CD4-positive, alpha-beta T cell treated with Interleukin-21 for 1 hour (primary cell): Measurements from ENCODE around the gene TUNAR.
"Not testable (repeated sequence)": the region's sequence is repeated elsewhere in the genome, so short reads cannot be mapped to it uniquely, and the experiment has no call there.

Source experiments
- DNase-seq: peaks from one replicate; pipeline ENCODE4 v3.0.0-alpha.2; 2020

TUNAR gene

DNA sequence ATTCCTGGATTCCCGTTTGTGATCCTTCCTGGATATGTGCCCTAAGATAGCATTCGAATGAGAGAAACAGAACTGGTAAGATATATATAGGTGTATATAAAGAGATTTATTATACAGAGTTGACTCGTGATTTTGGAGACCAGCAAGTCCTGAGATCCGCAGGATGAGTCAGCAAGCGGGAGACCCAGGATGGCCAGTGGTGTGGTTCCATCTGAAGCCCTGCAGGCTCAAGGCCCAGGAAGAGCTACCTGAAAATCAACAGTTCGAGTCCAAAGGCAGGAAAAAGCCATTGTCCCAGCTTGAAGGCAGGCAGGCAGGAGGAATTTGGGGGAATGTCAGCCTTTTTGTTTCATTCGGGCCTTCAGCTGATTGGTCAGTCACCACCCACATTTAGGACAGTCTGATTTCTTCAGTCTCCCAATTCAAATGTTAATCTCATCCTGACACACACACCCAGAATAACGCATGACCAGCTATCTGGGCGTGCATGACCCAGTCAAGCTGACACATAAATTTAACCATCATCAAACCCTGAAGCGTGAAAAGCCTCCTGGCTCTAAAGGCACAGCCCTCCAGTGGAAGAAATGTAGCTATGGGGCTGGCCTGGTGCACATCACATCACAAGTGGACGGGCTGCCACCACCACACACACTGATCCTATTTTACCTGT lies 44.3 kb downstream of the TUNAR start:
- no peak for DNase-seq

DNA sequence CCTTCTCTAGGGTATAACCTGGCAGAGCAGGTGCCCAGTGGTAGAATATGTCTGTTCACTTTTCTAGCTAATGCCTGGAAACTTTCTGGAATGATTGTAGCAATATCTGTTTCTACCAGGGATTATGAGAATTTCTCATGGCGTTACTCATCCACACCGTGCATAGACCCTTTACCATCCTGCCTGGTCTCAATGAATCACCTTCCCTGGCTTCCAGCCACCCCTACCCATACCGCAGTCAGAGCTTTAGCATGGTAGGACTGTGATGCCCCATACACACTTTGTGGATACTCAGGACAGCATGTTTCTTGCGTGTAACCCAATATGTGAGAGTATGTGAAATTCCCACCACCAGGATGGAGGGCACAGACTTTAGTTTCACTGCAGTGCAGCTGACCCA lies 45.4 kb downstream of the TUNAR start:
- DNase-seq: no peak

DNA sequence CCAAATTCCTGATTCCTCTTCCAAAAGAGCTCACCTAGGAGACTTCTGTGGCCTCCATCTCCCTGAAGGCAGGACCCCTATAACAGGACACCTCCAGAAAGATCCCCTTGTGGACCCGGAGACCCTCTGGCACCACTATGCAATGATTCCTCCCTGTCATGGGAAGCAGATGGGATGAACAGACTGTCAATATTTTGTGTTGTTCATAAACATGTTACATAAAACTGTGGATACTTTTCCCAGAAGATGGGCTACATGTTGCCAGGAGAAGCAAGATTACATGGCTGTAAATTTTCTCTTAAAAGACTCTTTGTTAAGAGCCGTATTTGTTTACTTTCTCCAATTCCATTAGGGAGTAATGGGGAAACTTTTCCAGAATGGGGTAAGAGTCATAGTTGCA lies 52.1 kb downstream of the TUNAR start:
- DNase-seq: no peak

DNA sequence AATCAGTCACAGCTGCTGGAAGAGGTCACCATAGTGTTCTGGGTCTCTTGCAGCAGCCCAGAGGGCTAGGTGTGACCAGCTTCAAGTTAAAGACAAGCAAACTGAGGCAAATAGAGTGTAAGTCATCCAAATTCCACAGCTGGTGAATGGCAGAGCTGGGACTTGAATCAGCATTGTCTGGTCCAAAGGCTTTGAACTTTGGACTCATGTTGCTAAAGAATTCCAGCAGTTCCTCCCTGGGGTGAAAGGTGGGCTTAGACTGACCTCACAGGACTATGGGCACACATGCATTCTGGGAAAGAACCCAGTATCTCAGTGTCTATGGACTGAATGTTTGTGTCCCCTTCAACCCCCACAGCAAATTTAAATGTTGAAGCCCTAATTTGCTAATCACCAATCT lies 54.8 kb downstream of the TUNAR start:
- DNase-seq: no peak

DNA sequence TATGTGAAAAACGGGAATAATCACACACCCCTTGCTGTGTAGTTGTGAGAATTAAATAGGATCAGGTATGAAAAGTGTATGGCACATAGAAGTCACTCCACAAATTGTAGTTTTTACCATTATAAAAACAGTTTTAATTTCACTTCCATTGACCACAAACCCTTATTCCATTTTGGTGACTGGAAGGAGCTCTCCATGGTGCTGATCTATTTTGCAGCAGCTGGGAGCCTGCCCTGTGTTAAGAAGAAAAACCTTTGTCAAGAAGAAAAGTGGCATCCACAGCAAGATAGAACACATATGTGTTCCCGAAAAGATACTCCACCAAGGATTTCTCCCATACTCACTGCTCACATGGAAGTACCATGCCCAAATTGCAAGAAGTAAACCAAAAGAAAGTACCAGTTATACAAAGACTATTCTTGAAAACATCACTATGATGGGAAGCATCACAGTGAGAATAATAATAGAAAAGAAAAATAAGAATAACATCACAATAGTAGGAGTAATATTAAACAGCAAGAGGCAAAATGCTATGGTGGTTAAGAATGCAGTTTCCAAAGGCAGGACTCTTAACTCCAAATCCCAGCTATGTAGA lies 58.7 kb downstream of the TUNAR start:
- DNase-seq: no peak

DNA sequence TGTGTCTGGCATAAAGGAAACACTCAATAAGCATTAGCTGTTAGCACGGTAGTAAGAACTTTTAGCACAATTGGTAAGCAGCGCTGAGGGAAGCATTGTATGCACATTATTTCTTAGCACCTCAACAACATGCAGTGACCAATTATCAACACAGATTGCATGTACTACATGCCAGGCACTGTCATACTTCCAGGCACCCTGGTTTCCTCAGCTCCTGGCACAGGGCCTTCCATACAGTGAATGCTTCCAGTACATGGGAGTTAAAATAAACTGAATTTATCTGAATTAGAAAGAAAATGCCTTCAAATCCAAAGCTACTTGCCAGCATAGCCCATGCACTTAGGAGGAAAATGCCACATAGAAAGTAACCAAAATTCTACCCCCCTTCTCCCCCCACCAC lies 59.4 kb downstream of the TUNAR start:
- DNase-seq: no peak

DNA sequence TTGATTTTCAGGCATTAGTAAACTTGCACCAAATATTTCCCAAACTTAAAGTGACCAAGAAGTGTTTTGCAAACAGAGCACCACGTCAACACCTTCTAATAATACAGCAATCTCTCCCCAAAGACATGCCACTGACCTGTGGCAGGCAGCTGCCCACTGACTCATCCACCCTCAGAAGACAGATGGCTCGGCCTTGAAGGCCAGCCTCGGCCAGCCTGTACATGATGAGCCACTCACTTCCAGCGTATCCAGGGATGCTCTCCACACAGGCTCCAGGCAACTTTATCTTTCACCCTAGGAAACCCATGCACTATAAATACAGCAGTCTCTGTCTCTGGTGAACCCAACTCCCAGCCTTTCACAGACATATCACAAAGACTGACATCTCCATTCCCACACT lies 62.7 kb downstream of the TUNAR start:
- no peak for DNase-seq

DNA sequence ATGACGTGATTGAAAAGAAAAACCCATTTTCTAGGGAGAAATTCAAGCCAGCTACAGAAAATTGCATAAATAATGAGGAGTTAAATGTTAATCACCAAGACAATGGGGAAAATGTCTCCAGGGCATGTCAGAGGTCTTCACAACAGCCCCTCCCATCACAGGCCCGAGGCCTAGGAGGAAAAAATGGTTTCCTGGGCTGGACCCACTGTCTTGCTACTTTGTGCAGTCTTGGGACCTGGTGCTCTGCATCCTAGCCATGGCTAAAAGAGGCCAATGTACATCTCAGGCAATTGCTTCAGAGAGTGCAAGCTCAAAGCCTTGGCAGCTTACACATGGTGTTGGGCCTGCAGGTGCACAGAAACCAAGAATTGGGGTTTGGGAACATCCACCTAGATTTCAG lies 65.3 kb downstream of the TUNAR start:
- DNase-seq: no peak

DNA sequence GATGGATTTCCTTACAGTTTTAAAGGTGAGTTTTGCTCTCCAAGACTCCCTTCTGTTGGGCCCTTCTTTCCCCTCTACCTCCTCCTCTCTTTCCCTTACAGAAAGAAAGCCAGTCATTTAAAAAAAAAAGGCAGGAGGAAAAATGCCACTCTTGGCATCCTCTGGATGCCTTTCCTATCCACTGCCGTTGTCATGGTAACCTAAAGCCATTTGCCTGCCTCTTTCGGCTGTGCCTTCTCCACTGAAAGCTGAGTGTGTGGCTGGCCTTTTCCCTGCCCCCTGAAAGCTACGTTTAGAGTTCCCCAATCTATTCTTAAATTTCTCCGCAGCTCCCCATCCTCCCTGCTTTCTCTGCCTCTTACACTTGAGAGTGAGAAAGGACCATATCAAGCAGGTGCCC lies 67.1 kb downstream of the TUNAR start:
- DNase-seq: no peak

DNA sequence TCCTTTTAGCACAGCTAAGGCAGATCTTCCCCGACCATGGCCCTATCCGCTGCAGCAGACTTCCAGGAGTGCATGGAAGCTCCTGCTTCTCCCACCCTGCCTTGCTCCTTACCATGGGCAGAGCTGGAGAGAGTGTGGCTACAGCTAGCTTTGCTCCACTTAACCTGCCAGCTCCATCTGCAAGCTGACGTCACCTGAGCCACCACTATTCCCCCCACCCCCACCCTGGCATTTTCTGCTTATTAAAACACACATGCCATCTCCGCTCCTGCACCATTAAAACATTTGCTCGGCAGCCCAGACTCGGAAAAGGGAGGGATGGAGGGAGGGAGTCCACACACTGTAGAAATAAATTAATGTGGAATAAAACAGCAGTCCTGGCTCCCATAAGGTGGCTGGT lies 67.8 kb downstream of the TUNAR start:
- no peak for DNase-seq

DNA sequence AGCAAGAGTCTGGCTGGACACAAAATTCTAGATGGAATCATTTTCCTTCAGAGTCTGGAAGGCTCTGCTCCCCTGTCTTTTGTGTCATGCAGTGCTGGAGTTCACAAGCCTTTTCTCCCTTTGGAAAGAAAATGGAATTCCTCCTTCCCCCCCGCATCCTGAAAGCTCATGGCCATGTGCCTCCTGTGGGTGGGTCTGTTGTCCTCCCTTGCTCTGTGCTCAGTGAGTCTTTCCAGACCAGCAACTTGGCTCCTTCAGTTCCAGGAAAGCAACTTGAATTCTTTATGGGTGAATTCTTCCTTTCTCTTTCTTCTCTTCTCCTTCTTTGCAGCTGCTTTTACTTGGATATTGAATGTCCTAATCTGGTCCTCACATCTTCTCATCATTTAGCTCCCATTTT lies 70.2 kb downstream of the TUNAR start:
- no peak for DNase-seq

DNA sequence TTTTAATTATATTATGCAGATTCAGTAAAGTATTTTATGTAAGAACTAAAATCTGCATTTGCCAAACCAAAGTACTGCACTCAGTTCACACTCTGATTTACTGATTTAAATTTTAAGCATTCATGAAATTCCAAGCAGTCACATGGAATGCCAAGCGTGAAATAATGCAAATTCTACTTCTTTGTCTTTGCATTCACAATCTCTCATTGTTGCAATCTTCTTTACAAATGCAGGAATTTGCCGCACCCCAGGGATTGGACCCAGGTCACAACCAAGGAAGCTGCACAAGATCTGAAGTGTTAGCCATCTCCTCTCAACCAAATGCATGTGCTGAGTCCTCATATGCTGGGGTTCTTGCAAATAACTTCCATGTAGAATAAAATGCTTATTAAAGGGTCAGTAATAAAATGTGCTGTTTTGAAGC lies 71.9 kb downstream of the TUNAR start:
- no peak for DNase-seq

DNA sequence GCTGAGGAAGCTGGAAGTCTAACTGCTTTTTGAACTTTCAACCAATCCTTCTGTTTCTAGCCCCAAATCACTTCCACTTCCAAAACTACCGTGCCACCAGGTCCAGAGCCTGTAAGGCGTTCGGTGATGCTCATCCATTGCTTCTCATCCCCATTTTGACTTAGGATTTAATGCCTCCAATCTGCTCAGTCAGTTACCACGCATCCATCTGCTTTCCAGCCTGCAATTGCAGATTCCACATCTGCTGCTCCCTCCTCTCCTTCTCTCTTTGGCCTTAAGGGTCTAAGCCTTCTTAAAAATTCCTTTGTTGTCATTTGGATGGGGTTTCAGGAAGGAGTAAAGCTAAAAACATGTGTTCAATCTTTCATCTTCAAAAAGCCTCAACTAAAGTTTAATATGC lies 74.7 kb downstream of the TUNAR start:
- no peak for DNase-seq

DNA sequence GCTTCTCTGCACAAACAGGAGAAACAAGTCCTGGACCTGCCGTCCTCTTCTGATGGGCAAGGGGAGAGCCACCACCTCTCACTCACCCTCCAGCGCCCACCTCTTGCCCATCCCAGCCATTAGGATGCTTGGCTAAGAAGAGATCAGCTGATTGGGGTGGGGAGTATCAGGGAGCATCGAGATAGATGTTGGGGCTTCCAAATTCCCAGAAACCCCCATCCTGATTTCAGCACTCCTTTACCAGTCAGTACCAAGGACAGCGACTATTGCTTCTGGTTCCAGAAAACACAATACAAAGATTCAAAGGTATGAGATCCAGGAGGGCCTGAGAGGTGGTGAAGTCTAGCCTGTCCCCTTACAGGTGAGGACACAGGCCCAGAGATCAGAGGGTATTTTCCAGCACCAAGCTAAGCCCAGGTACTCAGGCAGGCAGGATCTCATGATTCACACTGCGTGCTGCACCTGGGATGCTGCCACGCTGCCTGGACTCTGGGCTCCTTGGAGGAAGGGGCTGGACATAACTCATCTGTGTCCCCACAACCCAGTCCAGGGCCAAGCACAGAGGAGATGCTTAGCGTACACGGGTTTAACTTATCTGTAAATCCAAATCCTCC lies 76.6 kb downstream of the TUNAR start:
- no peak for DNase-seq

DNA sequence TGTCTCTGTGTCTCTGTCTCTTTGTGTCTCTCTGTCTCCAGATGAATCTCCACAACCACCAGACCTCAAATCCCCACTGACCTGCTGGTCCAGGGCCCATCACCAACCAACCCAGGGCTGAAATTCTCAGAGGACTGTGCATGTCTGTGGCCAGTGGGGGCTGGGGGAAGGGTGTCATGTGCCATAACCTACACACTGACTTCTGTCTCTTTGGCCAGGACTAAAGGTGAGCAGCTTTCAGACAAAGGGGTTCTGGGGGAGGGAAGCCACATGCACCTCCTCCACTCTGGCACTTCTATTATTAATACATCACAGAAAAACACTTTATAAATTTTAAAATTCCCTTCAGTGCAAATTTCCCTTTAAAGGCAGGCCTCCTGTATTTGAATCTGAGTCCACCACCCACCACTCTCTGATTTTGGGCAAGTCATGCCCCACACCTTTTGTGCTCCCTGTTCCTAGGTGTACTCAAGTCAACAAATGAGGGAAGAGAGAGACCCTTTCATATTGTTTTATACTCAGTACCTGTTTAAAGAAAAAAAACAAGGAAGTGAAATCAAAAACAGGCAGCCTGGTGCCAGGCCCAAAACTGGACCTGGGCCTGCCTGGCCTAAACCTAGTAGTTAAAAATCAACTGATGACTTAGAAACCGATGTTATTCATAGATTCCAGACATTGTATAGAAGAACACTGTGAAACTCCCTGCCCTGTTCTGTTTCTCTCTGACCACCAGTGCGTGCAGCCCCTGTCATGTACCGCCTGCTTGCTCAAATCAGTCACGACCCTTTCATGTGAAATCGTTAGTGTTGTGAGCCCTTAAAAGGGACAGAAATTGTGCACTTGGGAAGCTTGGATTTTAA lies 80.2 kb downstream of the TUNAR start:
- DNase-seq: no peak

DNA sequence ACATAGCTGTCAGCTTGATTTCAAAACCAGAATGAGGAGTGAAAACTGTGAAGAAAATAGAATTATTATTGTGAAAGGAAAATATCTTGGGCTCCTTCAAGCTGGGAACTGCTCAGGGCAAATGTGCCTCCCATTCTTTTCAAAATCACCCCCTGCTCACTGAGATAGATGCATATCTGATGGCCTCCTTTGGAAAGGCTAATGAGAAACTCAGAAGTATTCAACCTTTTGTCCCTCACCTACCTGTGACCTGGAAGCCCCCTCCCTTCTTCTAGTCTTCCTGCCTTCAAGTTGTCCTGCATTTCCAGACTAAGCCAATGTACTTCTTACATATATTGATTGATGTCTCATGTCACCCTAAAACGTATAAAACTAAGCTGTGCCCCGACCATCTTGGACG lies 81.5 kb downstream of the TUNAR start:
- DNase-seq: no peak

DNA sequence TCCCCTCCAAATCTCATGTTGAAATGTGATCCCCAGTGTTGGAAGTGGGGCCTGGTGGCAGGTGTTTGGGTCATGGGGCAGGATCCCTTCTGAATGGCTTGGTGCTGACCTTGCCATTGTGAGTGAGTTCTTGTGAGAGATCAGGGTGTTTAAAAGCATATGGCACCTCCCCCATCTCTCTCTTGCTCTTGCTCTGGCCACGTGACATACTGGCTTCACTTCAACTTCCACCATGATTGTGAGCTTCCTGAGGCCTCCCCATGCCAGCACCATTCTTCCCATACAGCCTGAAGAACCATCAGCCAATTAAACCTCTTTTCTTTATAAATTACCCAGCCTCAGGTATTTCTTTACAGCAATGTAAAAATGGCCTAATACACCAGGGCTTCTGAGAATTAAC lies 82.7 kb downstream of the TUNAR start:
- no peak for DNase-seq

DNA sequence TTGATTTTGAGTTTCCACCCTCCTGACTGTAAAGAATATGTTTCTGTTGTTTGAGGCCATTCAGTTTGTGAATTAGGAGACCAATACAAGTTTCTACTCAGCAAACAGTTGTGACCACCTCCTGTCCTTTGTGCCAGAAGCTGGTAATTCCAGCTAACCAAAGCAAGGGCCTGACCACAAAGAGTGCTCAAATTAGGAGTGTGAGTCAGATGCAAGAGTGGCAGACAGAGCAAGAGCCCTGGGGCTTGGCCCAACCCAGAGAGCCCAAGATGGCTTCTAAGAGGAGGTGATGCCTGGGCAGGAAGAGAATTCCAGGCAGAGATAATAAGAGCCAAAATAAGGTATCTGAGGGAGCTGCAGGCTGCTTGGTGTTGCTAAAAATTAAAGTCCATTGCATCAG lies 84.8 kb downstream of the TUNAR start:
- DNase-seq: no peak

DNA sequence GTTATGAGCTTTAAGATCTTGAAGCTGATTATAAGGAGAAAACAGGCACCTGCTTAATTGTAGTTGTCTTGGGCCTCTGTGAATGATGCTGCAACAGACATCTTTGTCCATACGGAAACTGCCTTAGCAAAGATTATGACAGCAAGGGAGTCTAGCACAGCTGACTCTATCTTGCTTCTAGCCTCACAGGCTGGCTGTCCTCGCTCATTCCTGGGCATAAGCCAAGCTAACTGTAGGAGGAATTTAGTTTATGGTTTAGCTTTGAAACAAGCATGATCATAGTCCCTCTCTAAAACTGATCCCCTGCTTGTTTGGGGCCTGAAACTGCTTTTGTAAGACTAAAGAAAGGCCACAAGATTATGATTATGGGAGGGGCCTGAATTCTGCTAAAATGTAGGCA lies 88.3 kb downstream of the TUNAR start:
- no peak for DNase-seq

DNA sequence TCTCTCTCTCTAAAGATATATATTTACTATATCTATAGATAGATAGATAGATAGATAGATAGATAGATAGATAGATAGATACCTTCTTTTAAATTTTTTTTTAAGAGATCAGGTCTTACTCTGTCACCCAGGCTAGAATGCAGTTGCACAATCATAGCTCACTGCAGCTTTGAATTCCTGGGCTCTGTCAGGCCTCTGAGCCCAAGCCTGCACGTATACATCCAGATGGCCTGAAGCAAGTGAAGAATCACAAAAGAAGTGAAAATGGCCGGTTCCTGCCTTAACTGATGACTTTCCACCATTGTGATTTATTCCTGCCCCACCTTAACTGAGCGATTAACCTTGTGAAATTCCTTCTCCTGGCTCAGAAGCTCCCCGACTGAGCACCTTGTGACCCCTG lies 91.4 kb downstream of the TUNAR start:
- DNase-seq: not testable (repeated sequence)
